ENCODE results near the gene HRAS. TPM values are rescaled to one million over a fixed set of nuclear protein-coding genes. Genes with fewer than 3 reads are reported as not detected.

HRAS gene
- total RNA-seq, 1 donor from 2014 or later: 93.5 TPM

DNA sequence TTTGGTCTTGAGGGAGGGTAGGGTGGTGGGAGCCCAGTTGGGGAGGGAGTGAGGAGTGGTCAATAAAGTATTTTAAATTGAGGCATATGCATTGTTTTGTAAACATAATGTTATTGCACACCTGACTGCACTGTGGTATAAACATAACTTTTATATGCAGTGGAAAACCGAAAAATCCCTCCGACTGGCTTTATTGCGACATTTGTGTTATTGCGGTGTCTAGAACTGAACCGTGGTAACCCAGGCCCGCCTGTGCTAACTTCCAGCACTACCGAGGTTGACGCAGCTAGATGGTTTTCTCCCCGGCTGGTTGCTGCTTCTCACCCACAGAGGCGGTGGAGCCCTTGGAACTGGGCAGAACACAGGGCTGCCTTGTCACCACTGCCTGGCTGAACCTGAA, 20.8 kb downstream of the HRAS start:
- no peak for DNase-seq (ENCODE audit: low read depth, low spot score)
- TF ChIP-seq, protein P1, sequence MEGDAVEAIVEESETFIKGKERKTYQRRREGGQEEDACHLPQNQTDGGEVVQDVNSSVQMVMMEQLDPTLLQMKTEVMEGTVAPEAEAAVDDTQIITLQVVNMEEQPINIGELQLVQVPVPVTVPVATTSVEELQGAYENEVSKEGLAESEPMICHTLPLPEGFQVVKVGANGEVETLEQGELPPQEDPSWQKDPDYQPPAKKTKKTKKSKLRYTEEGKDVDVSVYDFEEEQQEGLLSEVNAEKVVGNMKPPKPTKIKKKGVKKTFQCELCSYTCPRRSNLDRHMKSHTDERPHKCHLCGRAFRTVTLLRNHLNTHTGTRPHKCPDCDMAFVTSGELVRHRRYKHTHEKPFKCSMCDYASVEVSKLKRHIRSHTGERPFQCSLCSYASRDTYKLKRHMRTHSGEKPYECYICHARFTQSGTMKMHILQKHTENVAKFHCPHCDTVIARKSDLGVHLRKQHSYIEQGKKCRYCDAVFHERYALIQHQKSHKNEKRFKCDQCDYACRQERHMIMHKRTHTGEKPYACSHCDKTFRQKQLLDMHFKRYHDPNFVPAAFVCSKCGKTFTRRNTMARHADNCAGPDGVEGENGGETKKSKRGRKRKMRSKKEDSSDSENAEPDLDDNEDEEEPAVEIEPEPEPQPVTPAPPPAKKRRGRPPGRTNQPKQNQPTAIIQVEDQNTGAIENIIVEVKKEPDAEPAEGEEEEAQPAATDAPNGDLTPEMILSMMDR (conservative IDR thresholded peaks at IDR 0.05): no peak
- Mint-ChIP-seq H3K4me1 (peaks cover 7% of the 10 kb centered on the region), H3K9me3 (peaks cover 3% of the 10 kb centered on the region), H3K27me3 (ENCODE audit: low read depth) (no peaks in the 10 kb centered on the region), H3K27ac (ENCODE audit: unreplicated experiment) (no peak overlapping the region), H3K4me3 (peak overlapping the region; percentile 18), H3K36me3 (ENCODE audit: low read depth) (peaks cover 33% of the 10 kb centered on the region)

DNA sequence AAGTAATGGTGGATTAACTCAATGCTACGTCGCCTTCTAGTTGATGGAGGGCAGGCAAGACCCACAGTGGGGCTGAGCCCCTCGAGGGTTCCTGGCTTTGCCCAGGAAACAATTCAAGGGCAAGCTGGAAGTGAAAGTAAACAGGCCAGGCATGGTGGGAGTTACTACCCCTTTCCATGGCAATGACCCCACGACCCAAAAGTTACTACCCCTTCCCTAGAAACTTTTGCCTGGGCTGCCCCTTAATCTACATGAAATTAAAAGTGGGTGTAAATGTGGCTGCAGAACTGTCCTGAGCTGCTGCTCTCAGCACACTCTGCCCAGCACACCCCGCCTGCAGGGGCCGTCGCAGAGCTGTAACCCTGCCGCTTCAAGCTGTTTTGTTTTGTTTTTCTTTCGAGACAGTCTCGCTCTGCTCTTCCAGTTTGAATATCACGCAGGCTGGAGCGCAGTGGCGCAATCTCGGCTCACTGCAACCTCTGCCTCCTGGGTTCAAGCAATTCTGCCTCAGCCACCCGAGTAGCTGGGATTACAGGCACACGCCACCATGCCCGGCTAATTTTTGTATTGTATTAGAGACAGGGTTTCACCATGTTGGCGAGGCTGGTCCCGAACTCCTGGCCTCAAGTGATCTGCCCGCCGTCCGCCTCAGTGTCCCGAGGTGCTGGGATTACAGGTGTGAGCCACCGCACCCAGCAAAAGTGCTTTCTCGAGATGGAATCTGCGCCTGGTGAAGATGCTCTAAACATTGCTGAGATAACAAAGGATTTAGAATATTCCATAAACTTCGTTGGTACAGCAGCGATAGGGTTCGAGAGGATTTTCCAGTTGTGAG, 22.4 kb downstream of the HRAS start:
- DNase-seq (ENCODE audit: low read depth, low spot score): no peak
- Mint-ChIP-seq H3K27me3 (ENCODE audit: low read depth) (no peaks in the 10 kb centered on the region), H3K36me3 (ENCODE audit: low read depth) (peaks cover 30% of the 10 kb centered on the region), H3K9me3 (peaks cover 3% of the 10 kb centered on the region), H3K27ac (ENCODE audit: unreplicated experiment) (no peak overlapping the region), H3K4me3 (peak overlapping the region; percentile 66), H3K4me1 (peaks cover 7% of the 10 kb centered on the region)
- TF ChIP-seq, protein P1 (conservative IDR thresholded peaks at IDR 0.05): no peak

DNA sequence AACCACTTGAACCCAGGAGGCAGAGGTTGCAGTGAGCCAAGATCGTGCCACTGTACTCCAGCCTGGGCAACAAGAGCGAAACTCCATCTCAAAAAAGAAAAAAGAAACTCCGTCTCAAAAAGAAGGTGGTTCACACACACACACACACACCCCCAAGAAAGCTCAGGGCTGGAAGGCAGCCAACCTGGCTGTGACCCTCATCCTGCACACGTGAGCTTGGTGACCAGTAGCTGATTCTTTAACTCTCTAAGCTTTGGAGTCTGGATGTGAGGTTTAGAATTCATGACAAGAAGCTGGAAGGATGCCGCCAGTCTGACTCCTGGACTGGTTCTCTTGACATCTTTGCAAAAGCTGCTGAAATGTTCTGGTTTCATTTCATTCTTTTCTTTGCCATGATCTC, 26.4 kb downstream of the HRAS start:
- Mint-ChIP-seq H3K9me3 (no peaks in the 10 kb centered on the region), H3K27me3 (ENCODE audit: low read depth) (peaks cover 3% of the 10 kb centered on the region), H3K4me1 (peaks cover 20% of the 10 kb centered on the region), H3K36me3 (ENCODE audit: low read depth) (peaks cover 13% of the 10 kb centered on the region), H3K4me3 (peak overlapping the region; percentile 61), H3K27ac (ENCODE audit: unreplicated experiment) (no peak overlapping the region)
- TF ChIP-seq, protein P1 (conservative IDR thresholded peaks at IDR 0.05): no peak
- DNase-seq (ENCODE audit: low read depth, low spot score): no peak

DNA sequence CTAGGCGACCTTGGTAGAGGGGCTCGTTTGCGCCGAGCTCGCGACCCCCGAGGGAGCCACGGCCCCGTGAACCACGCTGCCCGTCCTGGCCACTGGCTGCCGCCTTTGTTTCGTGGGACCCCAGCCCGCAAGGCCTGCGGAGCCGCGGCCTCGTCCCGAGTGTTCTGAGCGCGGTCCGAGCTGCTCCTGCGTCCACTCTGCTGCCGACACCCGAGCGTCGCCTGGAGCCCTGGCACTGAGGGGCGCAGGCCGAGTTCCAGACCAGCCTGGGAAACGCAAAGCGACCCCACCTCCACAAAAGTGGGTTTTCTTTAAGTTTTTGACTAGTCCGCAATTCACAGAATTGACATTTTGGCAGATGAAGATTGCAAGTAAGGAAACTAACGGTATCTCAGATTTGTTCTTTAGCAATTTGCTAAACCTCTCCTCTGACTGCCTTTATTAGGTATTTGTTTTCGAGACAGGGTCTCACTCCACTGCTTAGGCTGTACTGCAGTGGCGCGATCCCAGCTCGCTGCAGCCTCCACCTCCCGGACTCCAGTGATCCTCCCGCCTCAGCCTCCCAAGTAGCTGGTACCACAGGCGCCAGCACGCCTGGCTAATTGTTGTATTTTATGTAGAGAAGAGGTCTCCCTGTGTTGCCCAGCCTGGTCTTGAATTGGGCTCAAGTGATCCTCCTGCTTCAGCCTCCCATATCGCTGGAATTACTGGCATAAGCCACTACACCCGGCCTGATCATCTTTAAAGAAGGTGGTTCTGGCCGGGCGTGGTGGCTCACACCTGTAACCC, 27.5 kb downstream of the HRAS start:
- Mint-ChIP-seq H3K27me3 (ENCODE audit: low read depth) (peaks cover 3% of the 10 kb centered on the region), H3K9me3 (no peaks in the 10 kb centered on the region), H3K27ac (ENCODE audit: unreplicated experiment) (peak overlapping the region; percentile 75), H3K4me1 (peaks cover 20% of the 10 kb centered on the region), H3K36me3 (ENCODE audit: low read depth) (peaks cover 9% of the 10 kb centered on the region), H3K4me3 (peak overlapping the region; percentile 87)
- no peak for DNase-seq (ENCODE audit: low read depth, low spot score)
- TF ChIP-seq, protein P1 (conservative IDR thresholded peaks at IDR 0.05): no peak

DNA sequence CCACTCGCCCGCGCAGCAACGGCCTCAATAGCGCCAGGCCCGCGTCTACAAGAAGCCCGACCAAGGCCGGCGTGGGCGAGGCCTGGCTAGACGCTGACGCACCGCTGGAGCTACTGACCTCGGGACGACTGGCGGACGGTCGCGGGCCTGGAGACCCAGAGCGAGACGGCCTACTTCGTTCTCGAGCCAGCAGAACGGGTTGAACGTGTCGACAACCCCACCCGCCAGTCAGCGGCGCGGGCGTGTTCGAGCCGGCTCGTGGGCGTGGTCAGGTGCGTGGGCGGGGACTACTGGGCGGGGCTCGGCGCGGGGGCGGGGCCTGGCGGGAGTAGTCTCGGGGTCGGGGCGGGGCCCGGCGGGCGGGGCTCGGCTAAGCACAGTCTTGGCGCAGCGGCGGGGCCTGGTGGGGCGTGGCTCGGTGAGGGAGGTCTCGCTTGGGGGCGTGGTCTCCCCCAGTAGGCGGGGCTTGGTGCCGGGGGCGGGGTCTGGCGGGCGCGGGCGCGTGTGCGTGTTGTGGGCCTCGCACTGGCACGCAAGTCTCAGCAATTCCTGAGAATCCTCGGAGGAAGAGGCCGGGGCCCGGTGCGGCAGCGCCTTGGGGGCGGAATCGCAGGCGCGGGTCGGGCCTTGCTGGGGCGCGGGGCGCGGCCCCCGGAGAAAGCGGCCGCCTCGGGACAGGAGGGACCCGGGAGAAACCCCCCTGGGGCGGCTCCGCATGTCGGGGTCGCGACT, 28.2 kb downstream of the HRAS start, which contains the start of gene RNH1:
RNH1 (minus strand) TSS at position 248 of the 732 bp plus-strand sequence. CDS start 5,080 bp downstream, outside the sequence.
- H3K9me3 Mint-ChIP-seq: no peaks in the 10 kb centered on the region
- H3K4me1 Mint-ChIP-seq: peaks cover 20% of the 10 kb centered on the region
- peak; percentile 99 for DNase-seq (ENCODE audit: low read depth, low spot score)
- TF ChIP-seq, protein P1 (conservative IDR thresholded peaks at IDR 0.05): no peak
- peak within 1 kb of the TSS; percentile 98 for H3K4me3 Mint-ChIP-seq
- peaks cover 9% of the 10 kb centered on the region for H3K36me3 Mint-ChIP-seq (ENCODE audit: low read depth)
- peaks cover 3% of the 10 kb centered on the region for H3K27me3 Mint-ChIP-seq (ENCODE audit: low read depth)
- peak within 1 kb of the TSS; percentile 99 for H3K27ac Mint-ChIP-seq (ENCODE audit: unreplicated experiment)

All from neural crest cell (in vitro differentiated cells).